ENCODE data around the gene NAALADL2. TPM values are rescaled to one million over a fixed set of nuclear protein-coding genes. Genes with fewer than 3 reads are reported as not detected.
"Not testable (repeated sequence)": the region's sequence is repeated elsewhere in the genome, so short reads cannot be mapped to it uniquely, and the experiment has no call there.

Gene NAALADL2
- total RNA-seq, 1 donor from 2014 or later = 2.9 TPM

- H3K4me3 ChIP-seq (ENCODE audit: low read depth, low read length) = no peak overlapping the region
- DNase-seq (ENCODE audit: low read depth) = no peak
- no peak for TF ChIP-seq CTCF (conservative IDR thresholded peaks at IDR 0.05; ENCODE audit: low read depth, low read length)
Observed at GRCh38 chr3:175421902-175422301, 562.8 kb downstream of the NAALADL2 start.

- H3K4me3 ChIP-seq (ENCODE audit: low read depth, low read length) = no peak overlapping the region
- DNase-seq (ENCODE audit: low read depth) = no peak
- TF ChIP-seq CTCF (conservative IDR thresholded peaks at IDR 0.05; ENCODE audit: low read depth, low read length) = peak; percentile 38
Observed at GRCh38 chr3:175422744-175423143, 563.6 kb downstream of the NAALADL2 start.

- DNase-seq (ENCODE audit: low read depth) = not testable (repeated sequence)
Observed at GRCh38 chr3:175423848-175424247, 564.7 kb downstream of the NAALADL2 start.

GRCh38 chr3:175426805-175427204 is 567.7 kb downstream of the NAALADL2 start:
- no peak for TF ChIP-seq CTCF (conservative IDR thresholded peaks at IDR 0.05; ENCODE audit: low read depth, low read length)
- peak; percentile 62 for DNase-seq (ENCODE audit: low read depth)
- no peak overlapping the region for H3K4me3 ChIP-seq (ENCODE audit: low read depth, low read length)

More at GRCh38 chr3:175423848-175424247, 564.7 kb downstream of the NAALADL2 start:
- not testable (repeated sequence) for H3K4me3 ChIP-seq (ENCODE audit: low read depth, low read length)

- DNase-seq (ENCODE audit: low read depth) = no peak
- TF ChIP-seq CTCF (conservative IDR thresholded peaks at IDR 0.05; ENCODE audit: low read depth, low read length) = no peak
- no peak overlapping the region for H3K4me3 ChIP-seq (ENCODE audit: low read depth, low read length)
Observed at GRCh38 chr3:175428466-175428865, 569.3 kb downstream of the NAALADL2 start.

GRCh38 chr3:175430983-175431773 is 572.0 kb downstream of the NAALADL2 start:
- no peak for TF ChIP-seq CTCF (conservative IDR thresholded peaks at IDR 0.05; ENCODE audit: low read depth, low read length)
- H3K4me3 ChIP-seq (ENCODE audit: low read depth, low read length) = peak overlapping the region; percentile 25
- DNase-seq (ENCODE audit: low read depth) = peak; percentile 93

GRCh38 chr3:175432376-175433025 is 573.4 kb downstream of the NAALADL2 start:
- H3K4me3 ChIP-seq (ENCODE audit: low read depth, low read length) = peak overlapping the region; percentile 30
- no peak for TF ChIP-seq CTCF (conservative IDR thresholded peaks at IDR 0.05; ENCODE audit: low read depth, low read length)
- peak; percentile 59 for DNase-seq (ENCODE audit: low read depth)

Measured in epithelial cell of proximal tubule (primary cell).